Measurements from ENCODE around the gene TSPYL1. TPM values are rescaled to one million over a fixed set of nuclear protein-coding genes. Genes with fewer than 3 reads are reported as not detected.

Gene TSPYL1
- total and polyA plus RNA-seq, 9 of the 15 experiments (the other 6 are each of a cell fraction or from before 2014, with no cell fraction given): 23.1 to 56.8 (median 37.9) TPM

DNA sequence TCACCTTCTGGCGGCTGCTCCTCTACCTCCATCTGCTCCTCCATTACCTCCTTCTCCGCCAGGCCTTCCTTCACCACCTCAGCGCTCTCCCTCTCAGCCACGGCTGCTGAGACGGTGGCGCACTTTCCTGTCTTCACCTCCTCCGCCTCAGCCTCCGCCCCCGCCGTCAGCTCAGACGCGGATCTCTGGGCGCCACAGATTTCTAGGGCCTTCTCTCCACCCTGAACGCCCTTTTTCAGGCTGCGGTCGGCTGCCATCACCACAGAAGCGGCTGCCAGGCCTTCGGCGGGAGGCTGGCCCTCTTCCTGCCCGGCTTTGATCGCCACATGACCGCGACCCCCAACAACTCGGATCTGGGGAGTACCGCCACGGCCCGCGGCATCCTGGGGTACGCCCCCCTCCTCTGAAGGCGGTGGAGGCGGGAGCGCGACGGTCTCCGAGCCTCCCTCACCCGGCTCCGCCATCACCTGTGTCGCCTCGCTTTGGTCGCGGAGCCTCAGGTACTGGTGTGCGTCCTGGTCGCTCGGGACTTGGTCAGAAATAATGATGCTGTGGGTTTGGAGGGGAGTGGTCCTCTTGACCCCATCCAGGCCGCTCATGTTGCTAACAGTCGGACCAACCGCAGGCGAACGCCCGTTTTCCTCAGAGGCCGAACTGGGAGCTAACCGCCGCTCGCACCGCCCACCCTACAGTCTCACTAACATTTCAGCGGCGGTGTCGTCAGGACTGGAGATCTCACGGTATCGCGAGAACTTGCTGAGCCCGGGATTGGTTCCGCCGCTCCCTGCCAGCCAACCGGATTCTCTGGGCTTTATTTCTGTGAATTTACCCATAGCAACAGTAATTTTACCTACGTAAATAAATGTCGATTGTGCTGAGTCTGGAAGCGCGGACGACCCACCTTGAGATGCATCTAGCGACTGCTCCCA is at the start of gene TSPYL1 (continued):
- TF ChIP-seq ZHX1 (conservative IDR thresholded peaks at IDR 0.05; ENCODE audit: low read length) (no peak), NFIX (CRISPR knock-in tag; IDR thresholded peaks at IDR 0.05; ENCODE audit: low read depth) (no peak), MAFK (IDR thresholded peaks at IDR 0.05; ENCODE audit: low read length) (peak; percentile 15; the same call in 1 of the 2 replicates), ARHGAP35 (IDR thresholded peaks at IDR 0.05; ENCODE audit: partially characterized antibody) (peak; percentile 87), MBD1 (CRISPR knock-in tag; IDR thresholded peaks at IDR 0.05) (no peak), RBFOX2 (IDR thresholded peaks at IDR 0.05; ENCODE audit: low read depth, low read length) (peak; percentile 95), RCOR1 (IDR thresholded peaks at IDR 0.05; ENCODE audit: borderline replicate concordance in 1 of 2, low read depth in 2 of 2, low read length in 2 of 2) (peak in 1 of 2 experiments; percentile 48; a peak in 2 of 4 replicates), ZBTB9 (CRISPR knock-in tag; IDR thresholded peaks at IDR 0.05) (peak; percentile 80; the same call in 1 of the 2 replicates), GABPB2 (CRISPR knock-in tag; conservative IDR thresholded peaks at IDR 0.05) (no peak), SAFB (IDR thresholded peaks at IDR 0.05; ENCODE audit: borderline replicate concordance, low read depth, low read length) (peak; percentile 31; the same call in 1 of the 2 replicates), SP1 (CRISPR knock-in tag; IDR thresholded peaks at IDR 0.05) (peak; percentile 85; the same call in 1 of the 2 replicates), ZNF76 (CRISPR knock-in tag; IDR thresholded peaks at IDR 0.05; ENCODE audit: borderline replicate concordance) (peak; percentile 70; the same call in 1 of the 2 replicates), NFYB (IDR thresholded peaks at IDR 0.05; ENCODE audit: extremely low read depth, insufficient read length) (peak; percentile 90), ATF6 (CRISPR knock-in tag; IDR thresholded peaks at IDR 0.05) (0 out of 2 replicates have a peak, but pooled peaks have one; percentile 85), ARID1B (IDR thresholded peaks at IDR 0.05) (peak; percentile 52; the same call in 1 of the 2 replicates), SIRT6 (IDR thresholded peaks at IDR 0.05; ENCODE audit: low read depth, low read length) (no peak), FOXJ2 (tag; IDR thresholded peaks at IDR 0.05) (peak; percentile 97), CREB1 (IDR thresholded peaks at IDR 0.05) (peak; percentile 86), CREB1 (CRISPR knock-in tag; IDR thresholded peaks at IDR 0.05) (peak; percentile 73)

Data from K562 (cell line).